Nephron progenitor cell (in vitro differentiated cells): ENCODE measurements around the gene PCSK6.

Source experiments
- DNase-seq: peaks from one replicate; pipeline ENCODE4 v3.0.0; 2021
- H3K27ac Mint-ChIP-seq: 2 replicates; pipeline ENCODE4 v1.8.0; 2021; ENCODE audit warnings: mild to moderate bottlenecking, moderate library complexity, mixed read lengths
- H3K27me3 Mint-ChIP-seq: 2 replicates; pipeline ENCODE4 v1.8.0; 2021; ENCODE audit warnings: mild to moderate bottlenecking, low read depth, mixed read lengths; ENCODE audit not compliant: poor library complexity
- H3K36me3 Mint-ChIP-seq: 2 replicates; pipeline ENCODE4 v1.8.0; 2021; ENCODE audit warnings: low read depth, mixed read lengths
- H3K4me1 Mint-ChIP-seq: 2 replicates; pipeline ENCODE4 v1.8.0; 2021; ENCODE audit warnings: mixed read lengths
- H3K4me3 Mint-ChIP-seq: 2 replicates; pipeline ENCODE4 v1.8.0; 2021; ENCODE audit warnings: mild to moderate bottlenecking, moderate library complexity, mixed read lengths
- H3K9me3 Mint-ChIP-seq: 2 replicates; pipeline ENCODE4 v1.8.0; 2021; ENCODE audit warnings: mild to moderate bottlenecking, moderate library complexity, mixed read lengths
- TF ChIP-seq, protein P1 (sequence below): fragments of 200-600 bp; sonication (generic); IDR thresholded peaks from 2 replicates; pipeline ENCODE4 v1.5.0; 2021; ENCODE audit warnings: antibody characterized with exemption

The PCSK6 gene

DNA sequence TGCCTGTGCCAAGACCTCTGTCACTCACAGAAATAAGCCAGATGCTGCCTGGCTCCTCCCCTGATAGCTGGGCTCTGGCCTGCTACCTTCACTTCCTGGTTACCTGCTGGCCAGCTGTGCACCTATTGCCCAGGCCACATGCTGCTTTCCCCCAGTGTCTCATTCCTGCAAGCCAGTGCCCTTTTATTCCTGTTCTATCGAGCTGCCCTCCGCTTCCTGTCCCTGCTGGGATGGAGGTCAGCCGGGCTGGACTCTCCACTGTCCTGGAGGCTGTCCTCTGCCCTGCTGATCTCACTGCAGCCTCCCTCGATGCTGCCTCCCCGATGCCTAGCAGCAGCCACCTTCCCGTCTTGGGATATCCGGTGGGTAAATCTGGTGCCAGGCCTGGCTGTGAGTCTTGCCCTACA, 157.4 kb downstream of the PCSK6 start:
- H3K27ac Mint-ChIP-seq: no peak overlapping the region
- no peak overlapping the region for H3K4me3 Mint-ChIP-seq
- peaks cover 18% of the 10 kb centered on the region for H3K4me1 Mint-ChIP-seq
- TF ChIP-seq, protein P1, sequence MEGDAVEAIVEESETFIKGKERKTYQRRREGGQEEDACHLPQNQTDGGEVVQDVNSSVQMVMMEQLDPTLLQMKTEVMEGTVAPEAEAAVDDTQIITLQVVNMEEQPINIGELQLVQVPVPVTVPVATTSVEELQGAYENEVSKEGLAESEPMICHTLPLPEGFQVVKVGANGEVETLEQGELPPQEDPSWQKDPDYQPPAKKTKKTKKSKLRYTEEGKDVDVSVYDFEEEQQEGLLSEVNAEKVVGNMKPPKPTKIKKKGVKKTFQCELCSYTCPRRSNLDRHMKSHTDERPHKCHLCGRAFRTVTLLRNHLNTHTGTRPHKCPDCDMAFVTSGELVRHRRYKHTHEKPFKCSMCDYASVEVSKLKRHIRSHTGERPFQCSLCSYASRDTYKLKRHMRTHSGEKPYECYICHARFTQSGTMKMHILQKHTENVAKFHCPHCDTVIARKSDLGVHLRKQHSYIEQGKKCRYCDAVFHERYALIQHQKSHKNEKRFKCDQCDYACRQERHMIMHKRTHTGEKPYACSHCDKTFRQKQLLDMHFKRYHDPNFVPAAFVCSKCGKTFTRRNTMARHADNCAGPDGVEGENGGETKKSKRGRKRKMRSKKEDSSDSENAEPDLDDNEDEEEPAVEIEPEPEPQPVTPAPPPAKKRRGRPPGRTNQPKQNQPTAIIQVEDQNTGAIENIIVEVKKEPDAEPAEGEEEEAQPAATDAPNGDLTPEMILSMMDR: no peak
- H3K36me3 Mint-ChIP-seq: peaks cover 5% of the 10 kb centered on the region
- H3K9me3 Mint-ChIP-seq: peaks cover 26% of the 10 kb centered on the region
- DNase-seq: no peak
- H3K27me3 Mint-ChIP-seq: peaks cover 75% of the 10 kb centered on the region

DNA sequence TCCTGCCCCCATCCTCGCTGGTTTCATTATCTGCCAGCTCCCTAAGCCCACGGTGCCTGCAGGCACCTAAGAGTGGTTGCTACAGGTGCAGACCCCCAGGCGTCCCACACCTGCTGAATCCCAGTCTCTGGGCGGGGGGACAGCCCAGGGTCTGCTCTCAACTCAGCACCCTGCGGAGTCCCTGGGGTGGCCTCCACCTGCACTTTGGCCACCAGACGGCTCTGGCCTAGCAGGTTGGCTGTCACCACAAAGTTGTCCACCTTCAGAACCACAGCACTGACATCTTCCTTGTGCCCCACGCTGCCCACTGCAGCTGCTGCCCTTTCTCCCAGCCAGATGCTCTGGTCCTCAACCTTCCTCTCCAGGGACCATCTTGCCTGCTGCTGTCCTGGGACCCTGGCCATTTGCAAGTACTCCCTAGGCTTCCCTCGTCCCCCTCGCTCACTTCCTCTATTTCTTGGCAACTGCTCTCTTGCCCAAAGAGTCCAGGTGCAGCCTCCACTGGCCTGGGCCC, 159.6 kb downstream of the PCSK6 start:
- Mint-ChIP-seq H3K36me3 (no peaks in the 10 kb centered on the region), H3K4me3 (no peak overlapping the region), H3K9me3 (peaks cover 14% of the 10 kb centered on the region), H3K27ac (no peak overlapping the region), H3K27me3 (peaks cover 68% of the 10 kb centered on the region), H3K4me1 (peaks cover 18% of the 10 kb centered on the region)
- TF ChIP-seq, protein P1: no peak
- no peak for DNase-seq

DNA sequence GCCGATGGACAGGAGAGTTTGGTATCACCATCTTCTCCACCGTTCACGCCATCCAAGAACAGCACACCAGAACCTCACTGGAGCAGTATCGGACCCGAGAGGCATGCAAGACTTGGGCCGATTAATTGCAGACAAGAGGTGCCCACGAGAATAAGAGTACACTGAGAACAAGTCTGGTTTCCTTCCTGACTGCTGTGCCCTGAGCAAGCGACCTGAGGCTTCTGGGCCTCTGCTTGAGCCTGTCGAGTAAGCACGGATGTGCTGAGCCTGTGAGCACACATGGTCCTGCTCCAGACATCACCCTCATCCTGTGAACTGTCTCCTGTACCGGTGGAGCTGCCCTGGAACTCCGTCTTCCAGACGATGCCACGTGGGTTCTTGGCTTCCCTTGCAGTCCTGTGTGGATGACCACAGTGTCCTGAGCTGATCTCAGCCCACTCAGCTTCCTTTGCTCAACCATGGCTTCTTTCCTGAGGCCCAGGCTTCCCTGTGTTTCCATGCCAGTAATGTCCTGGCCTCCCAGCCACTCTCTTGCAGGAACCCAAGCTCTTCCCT, 160.1 kb downstream of the PCSK6 start:
- H3K4me1 Mint-ChIP-seq: peaks cover 18% of the 10 kb centered on the region
- H3K4me3 Mint-ChIP-seq: no peak overlapping the region
- no peaks in the 10 kb centered on the region for H3K36me3 Mint-ChIP-seq
- no peak for DNase-seq
- no peak overlapping the region for H3K27ac Mint-ChIP-seq
- H3K27me3 Mint-ChIP-seq: peaks cover 71% of the 10 kb centered on the region
- TF ChIP-seq, protein P1: no peak
- peaks cover 8% of the 10 kb centered on the region for H3K9me3 Mint-ChIP-seq

DNA sequence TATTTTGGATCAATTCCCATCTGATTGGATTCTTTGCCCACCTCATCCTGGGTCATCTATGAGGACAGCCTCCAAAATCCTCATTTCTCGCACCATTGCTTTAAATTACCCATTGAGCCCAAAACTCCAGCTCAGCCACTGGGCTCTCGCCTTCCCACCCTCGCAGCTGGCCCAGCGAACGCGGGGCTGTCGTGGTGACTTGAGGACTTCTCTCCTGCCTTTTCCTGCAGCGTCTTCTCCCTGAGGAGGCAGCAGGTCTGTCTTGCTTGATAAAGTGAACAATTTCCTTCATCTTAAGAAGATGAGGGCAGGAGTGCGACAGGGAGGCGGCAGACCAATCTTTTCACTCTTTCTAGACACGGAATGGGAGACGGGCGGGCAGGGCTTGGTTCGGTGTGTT, 161.5 kb downstream of the PCSK6 start:
- peaks cover 18% of the 10 kb centered on the region for H3K4me1 Mint-ChIP-seq
- no peak for DNase-seq
- H3K36me3 Mint-ChIP-seq: no peaks in the 10 kb centered on the region
- H3K9me3 Mint-ChIP-seq: no peaks in the 10 kb centered on the region
- H3K27me3 Mint-ChIP-seq: peaks cover 75% of the 10 kb centered on the region
- H3K27ac Mint-ChIP-seq: no peak overlapping the region
- TF ChIP-seq, protein P1: no peak
- H3K4me3 Mint-ChIP-seq: no peak overlapping the region

DNA sequence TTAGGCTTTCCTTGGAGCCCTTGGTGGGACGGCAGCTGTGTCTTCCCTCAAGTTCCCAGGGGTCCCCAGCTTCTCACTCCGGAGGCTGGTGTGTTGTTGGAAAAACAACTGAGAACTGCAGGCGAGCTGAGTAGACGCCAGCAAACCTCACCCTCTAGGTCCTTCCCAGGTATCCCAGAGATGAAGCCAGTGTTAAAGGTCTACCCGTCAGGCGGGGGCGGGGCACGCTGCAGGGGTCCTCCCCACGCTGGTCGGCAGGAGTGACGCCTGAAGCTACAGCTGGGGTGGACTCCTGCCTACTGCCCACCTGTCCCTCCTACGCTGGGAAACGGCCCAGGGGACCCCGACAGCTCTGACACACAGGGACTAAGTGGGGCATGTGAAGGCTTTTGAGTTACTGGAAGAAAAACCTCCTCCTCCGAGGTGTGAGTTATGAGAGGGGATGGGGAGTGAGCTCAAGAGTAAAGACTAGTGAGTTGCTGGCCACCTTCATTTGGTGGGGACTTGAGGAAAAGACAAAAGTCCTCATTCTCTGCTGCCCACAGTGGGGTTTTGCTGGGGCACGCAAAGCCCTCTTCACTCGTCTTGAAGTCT, 162.3 kb downstream of the PCSK6 start:
- no peaks in the 10 kb centered on the region for H3K9me3 Mint-ChIP-seq
- peaks cover 18% of the 10 kb centered on the region for H3K4me1 Mint-ChIP-seq
- H3K36me3 Mint-ChIP-seq: no peaks in the 10 kb centered on the region
- TF ChIP-seq, protein P1: no peak
- H3K4me3 Mint-ChIP-seq: no peak overlapping the region
- DNase-seq: no peak
- H3K27me3 Mint-ChIP-seq: peaks cover 75% of the 10 kb centered on the region
- H3K27ac Mint-ChIP-seq: no peak overlapping the region
